ENCODE results near the gene CROT. TPM values are rescaled to one million over a fixed set of nuclear protein-coding genes. Genes with fewer than 3 reads are reported as not detected.

The CROT gene
- total and polyA plus RNA-seq, 8 donors: 13.0 to 29.7 (median 27.7) TPM

DNA sequence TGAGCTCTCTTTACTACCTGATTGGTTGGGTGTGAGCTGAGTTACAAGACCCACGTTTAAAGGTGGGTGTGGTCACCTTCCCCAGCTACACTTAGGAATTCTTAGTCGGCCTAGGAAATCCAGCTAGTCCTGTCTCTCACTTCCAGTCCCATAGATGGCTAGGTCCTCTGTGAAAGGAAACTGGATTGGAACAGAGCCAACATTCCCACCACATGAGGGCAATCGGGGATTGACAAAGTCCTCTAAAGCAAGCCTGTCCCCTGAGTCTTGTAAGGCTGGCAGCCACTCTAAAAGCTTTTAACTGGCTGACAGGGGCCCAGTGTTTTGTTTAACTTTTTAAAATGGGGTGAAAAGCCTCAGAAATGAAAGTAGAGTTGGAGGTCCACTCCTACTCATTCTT is 15.1 kb upstream of the CROT start:
- Histone ChIP-seq H3K4me1 (no peaks in the 10 kb centered on the region), H3K36me3 (peaks cover 0 to 41% of the 10 kb centered on the region in 2 donors), H3K4me3 (no peak overlapping the region), H3K27ac (no peak overlapping the region), H3K27me3 (no peaks in the 10 kb centered on the region), H3K9me3 (peaks cover 5 to 69% of the 10 kb centered on the region in 2 donors)
- DNase-seq (no peak), ATAC-seq (no peak)
- intact Hi-C loops (cut with DNase I): no loop called here
- TF ChIP-seq, protein P1, sequence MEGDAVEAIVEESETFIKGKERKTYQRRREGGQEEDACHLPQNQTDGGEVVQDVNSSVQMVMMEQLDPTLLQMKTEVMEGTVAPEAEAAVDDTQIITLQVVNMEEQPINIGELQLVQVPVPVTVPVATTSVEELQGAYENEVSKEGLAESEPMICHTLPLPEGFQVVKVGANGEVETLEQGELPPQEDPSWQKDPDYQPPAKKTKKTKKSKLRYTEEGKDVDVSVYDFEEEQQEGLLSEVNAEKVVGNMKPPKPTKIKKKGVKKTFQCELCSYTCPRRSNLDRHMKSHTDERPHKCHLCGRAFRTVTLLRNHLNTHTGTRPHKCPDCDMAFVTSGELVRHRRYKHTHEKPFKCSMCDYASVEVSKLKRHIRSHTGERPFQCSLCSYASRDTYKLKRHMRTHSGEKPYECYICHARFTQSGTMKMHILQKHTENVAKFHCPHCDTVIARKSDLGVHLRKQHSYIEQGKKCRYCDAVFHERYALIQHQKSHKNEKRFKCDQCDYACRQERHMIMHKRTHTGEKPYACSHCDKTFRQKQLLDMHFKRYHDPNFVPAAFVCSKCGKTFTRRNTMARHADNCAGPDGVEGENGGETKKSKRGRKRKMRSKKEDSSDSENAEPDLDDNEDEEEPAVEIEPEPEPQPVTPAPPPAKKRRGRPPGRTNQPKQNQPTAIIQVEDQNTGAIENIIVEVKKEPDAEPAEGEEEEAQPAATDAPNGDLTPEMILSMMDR (IDR thresholded peaks at IDR 0.05): no peak

DNA sequence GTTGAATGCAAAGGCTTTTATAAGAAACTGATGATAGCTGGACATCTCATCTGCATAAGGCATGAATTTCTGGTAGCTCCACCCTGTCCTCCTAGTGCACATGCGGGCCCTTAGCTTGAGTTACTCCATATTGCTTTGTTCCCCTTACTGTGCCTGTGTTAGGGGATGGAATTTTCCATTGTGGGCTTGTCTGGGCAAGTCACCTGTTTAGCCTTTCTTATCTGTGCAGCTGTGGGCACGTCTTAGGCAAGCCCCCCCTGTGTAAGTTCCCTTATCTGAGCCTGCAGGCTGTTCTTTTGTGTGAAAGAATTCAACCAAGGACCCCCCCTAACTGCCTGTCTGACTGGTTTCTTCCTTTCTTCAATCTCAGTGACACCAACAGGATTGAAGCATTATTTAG is 14.5 kb upstream of the CROT start:
- no peak for DNase-seq

DNA sequence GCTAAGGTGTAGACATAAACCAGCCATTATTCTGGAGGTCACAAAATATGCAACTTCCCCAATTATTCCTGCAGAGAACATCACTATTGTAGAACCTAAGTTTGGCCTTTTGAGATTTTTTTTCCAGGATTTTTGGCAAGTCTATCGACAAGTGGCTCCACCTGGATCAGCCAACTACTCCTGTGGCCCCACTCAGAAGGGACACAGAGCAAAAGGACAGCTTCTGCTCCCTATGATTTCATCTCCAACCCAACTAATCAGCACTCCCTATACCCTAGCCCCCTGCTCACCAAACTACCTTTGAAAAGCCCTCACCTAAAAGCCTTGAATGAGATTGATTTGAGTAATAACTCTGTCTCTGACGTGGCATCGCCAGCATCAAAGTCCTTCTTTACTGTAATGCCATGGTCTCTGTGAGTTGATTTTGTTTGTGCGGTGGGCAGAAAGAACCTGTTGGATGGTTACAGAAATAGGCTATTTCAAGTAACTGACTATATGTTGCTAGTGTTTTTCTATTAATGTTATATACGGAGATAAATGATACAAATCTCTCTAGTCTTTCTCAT is 13.7 kb upstream of the CROT start:
- no peak overlapping the region for H3K27ac ChIP-seq
- DNase-seq: no peak
- intact Hi-C loops (cut with DNase I): no loop called here
- H3K9me3 ChIP-seq: peaks cover 5 to 54% of the 10 kb centered on the region in 2 donors
- H3K4me1 ChIP-seq: no peaks in the 10 kb centered on the region
- TF ChIP-seq, protein P1 (IDR thresholded peaks at IDR 0.05): no peak
- peaks cover 0 to 29% of the 10 kb centered on the region in 2 donors for H3K36me3 ChIP-seq
- H3K27me3 ChIP-seq: no peaks in the 10 kb centered on the region
- H3K4me3 ChIP-seq: no peak overlapping the region
- no peak for ATAC-seq

More for the DNA sequence above, 14.5 kb upstream of the CROT start:
- Histone ChIP-seq H3K27me3 (no peaks in the 10 kb centered on the region), H3K4me1 (no peaks in the 10 kb centered on the region), H3K9me3 (peaks cover 5 to 63% of the 10 kb centered on the region in 2 donors), H3K4me3 (no peak overlapping the region), H3K27ac (no peak overlapping the region), H3K36me3 (peaks cover 0 to 37% of the 10 kb centered on the region in 2 donors)
- ATAC-seq: no peak
- TF ChIP-seq, protein P1 (IDR thresholded peaks at IDR 0.05): no peak
- intact Hi-C loops (cut with DNase I): no loop called here

GRCh38 chr7:87332321-87332720 is 13.1 kb upstream of the CROT start:
- no peak for DNase-seq
- Histone ChIP-seq H3K27ac (no peak overlapping the region), H3K36me3 (peaks cover 0 to 27% of the 10 kb centered on the region in 2 donors), H3K4me3 (no peak overlapping the region), H3K9me3 (peaks cover under 1 to 49% of the 10 kb centered on the region in 2 donors), H3K27me3 (no peaks in the 10 kb centered on the region), H3K4me1 (no peaks in the 10 kb centered on the region)
- intact Hi-C loops (cut with DNase I): no loop called here
- no peak for ATAC-seq
- TF ChIP-seq, protein P1 (IDR thresholded peaks at IDR 0.05): no peak

DNA sequence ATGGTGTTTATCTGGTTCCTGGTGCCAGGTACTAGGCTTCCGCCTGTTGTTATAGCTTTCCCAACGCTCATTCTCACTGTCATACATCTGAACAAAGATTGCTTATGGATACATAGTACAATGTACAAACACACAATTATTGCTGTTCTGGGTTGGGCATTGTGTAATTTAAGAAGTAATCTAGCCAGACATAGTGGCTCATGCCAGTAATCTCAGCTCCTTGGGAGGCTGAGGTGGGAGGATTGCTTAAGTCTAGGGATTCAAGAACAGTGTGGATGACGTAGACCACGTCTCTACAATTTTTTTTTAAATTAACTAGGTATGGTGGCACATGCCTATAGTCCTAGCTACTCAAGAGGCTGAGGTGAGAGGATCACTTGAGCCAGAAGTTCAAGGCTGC is 9.3 kb upstream of the CROT start:
- Histone ChIP-seq H3K4me3 (no peak overlapping the region), H3K4me1 (no peaks in the 10 kb centered on the region), H3K27ac (no peak overlapping the region), H3K9me3 (peaks cover 0 to 11% of the 10 kb centered on the region in 2 donors), H3K27me3 (no peaks in the 10 kb centered on the region), H3K36me3 (peaks cover 0 to 3% of the 10 kb centered on the region in 2 donors)
- intact Hi-C loops (cut with DNase I): no loop called here
- TF ChIP-seq, protein P1 (IDR thresholded peaks at IDR 0.05): no peak
- ATAC-seq: no peak
- no peak for DNase-seq

Data from left lung (tissue), 10 donors.